Osteocyte (in vitro differentiated cells): ENCODE measurements around the gene TMEM120A. TPM values are rescaled to one million over a fixed set of nuclear protein-coding genes. Genes with fewer than 3 reads are reported as not detected.

Source experiments
- DNase-seq: peaks from one replicate; pipeline ENCODE4 v3.0.0; 2021; ENCODE audit warnings: mixed read lengths; ENCODE audit not compliant: unreplicated experiment; ENCODE audit errors: extremely low spot score
- H3K27ac Mint-ChIP-seq: one replicate; pipeline ENCODE4 v1.8.0; 2021; ENCODE audit warnings: mild to moderate bottlenecking, mixed read lengths; ENCODE audit not compliant: unreplicated experiment
- H3K27me3 Mint-ChIP-seq: one replicate; pipeline ENCODE4 v1.8.0; 2021; ENCODE audit warnings: mixed read lengths; ENCODE audit not compliant: unreplicated experiment
- H3K36me3 Mint-ChIP-seq: one replicate; pipeline ENCODE4 v1.8.0; 2021; ENCODE audit warnings: mixed read lengths; ENCODE audit not compliant: unreplicated experiment
- H3K4me1 Mint-ChIP-seq: one replicate; pipeline ENCODE4 v1.8.0; 2021; ENCODE audit warnings: mixed read lengths; ENCODE audit not compliant: unreplicated experiment
- H3K4me3 Mint-ChIP-seq: one replicate; pipeline ENCODE4 v1.8.0; 2021; ENCODE audit warnings: mild to moderate bottlenecking, moderate library complexity, mixed read lengths; ENCODE audit not compliant: unreplicated experiment
- H3K9me3 Mint-ChIP-seq: one replicate; pipeline ENCODE4 v1.8.0; 2021; ENCODE audit warnings: mixed read lengths; ENCODE audit not compliant: unreplicated experiment
- total RNA-seq: library from RNA; stranded (reverse); gene quantifications from 2 replicates; pipeline ENCODE4 v1.2.1, GENCODE V29; 2021
- TF ChIP-seq, protein P1 (sequence below): fragments of 200-600 bp; sonication (generic); IDR thresholded peaks from 2 replicates; pipeline ENCODE4 v1.5.0; 2021; ENCODE audit warnings: antibody characterized with exemption, mild to moderate bottlenecking, moderate library complexity

TMEM120A gene
- total RNA-seq, 1 donor from 2014 or later, result 37.6 TPM

DNA sequence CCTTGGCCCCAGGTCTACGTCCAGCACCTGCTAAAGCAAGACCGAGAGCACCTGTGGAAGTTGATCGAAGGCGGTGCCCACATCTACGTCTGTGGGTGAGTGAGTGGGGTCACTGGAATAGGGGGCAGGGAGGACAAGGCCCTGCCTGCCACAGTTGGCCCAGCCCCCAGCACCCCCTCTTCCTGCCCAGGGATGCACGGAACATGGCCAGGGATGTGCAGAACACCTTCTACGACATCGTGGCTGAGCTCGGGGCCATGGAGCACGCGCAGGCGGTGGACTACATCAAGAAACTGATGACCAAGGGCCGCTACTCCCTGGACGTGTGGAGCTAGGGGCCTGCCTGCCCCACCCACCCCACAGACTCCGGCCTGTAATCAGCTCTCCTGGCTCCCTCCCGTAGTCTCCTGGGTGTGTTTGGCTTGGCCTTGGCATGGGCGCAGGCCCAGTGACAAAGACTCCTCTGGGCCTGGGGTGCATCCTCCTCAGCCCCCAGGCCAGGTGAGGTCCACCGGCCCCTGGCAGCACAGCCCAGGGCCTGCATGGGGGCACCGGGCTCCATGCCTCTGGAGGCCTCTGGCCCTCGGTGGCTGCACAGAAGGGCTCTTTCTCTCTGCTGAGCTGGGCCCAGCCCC is 8.1 kb downstream of the TMEM120A start:
- Mint-ChIP-seq H3K27ac (no peak overlapping the region), H3K36me3 (peaks cover 8% of the 10 kb centered on the region), H3K27me3 (no peaks in the 10 kb centered on the region), H3K4me3 (no peak overlapping the region), H3K9me3 (no peaks in the 10 kb centered on the region), H3K4me1 (peaks cover 10% of the 10 kb centered on the region)
- DNase-seq, result no peak
- TF ChIP-seq, protein P1, sequence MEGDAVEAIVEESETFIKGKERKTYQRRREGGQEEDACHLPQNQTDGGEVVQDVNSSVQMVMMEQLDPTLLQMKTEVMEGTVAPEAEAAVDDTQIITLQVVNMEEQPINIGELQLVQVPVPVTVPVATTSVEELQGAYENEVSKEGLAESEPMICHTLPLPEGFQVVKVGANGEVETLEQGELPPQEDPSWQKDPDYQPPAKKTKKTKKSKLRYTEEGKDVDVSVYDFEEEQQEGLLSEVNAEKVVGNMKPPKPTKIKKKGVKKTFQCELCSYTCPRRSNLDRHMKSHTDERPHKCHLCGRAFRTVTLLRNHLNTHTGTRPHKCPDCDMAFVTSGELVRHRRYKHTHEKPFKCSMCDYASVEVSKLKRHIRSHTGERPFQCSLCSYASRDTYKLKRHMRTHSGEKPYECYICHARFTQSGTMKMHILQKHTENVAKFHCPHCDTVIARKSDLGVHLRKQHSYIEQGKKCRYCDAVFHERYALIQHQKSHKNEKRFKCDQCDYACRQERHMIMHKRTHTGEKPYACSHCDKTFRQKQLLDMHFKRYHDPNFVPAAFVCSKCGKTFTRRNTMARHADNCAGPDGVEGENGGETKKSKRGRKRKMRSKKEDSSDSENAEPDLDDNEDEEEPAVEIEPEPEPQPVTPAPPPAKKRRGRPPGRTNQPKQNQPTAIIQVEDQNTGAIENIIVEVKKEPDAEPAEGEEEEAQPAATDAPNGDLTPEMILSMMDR, result no peak

DNA sequence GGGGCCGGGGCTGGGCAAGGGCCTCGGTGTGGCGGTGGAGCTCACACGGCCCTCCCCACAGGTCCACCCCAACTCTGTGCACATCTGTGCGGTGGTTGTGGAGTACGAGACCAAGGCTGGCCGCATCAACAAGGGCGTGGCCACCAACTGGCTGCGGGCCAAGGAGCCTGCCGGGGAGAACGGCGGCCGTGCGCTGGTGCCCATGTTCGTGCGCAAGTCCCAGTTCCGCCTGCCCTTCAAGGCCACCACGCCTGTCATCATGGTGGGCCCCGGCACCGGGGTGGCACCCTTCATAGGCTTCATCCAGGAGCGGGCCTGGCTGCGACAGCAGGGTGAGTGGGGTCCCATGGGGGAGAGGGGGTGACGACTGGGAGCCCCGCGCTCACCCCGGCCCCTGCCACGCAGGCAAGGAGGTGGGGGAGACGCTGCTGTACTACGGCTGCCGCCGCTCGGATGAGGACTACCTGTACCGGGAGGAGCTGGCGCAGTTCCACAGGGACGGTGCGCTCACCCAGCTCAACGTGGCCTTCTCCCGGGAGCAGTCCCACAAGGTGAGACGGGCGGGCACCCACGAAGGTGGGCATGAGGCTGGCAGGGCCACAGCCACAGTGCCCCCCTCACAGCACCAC is 8.8 kb downstream of the TMEM120A start:
- Mint-ChIP-seq H3K4me1 (peaks cover 5% of the 10 kb centered on the region), H3K27me3 (no peaks in the 10 kb centered on the region), H3K36me3 (peaks cover 8% of the 10 kb centered on the region), H3K4me3 (no peak overlapping the region), H3K9me3 (no peaks in the 10 kb centered on the region), H3K27ac (no peak overlapping the region)
- TF ChIP-seq, protein P1, result no peak
- no peak for DNase-seq

DNA sequence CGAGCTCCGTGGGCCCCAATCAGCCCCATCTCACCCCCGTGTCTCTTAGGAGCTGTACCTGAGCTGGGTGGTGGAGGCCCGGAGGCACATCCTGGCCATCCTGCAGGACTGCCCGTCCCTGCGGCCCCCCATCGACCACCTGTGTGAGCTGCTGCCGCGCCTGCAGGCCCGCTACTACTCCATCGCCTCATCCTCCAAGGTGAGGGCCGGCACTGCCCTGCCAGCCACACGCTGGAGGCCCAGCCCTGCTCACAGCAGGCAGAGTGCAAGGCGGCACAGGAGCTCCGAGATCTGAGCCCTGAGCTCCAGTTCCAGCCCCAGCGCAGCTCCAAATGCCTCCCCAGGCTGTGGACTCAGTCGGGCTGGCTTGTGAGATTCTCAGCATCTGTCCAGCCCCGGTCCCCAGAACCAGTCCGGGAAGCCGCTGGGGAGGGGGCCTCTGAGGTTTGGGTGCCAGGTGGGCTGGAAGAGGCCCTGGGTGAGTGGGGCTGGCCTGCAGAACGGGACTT is 9.3 kb downstream of the TMEM120A start:
- Mint-ChIP-seq H3K9me3 (no peaks in the 10 kb centered on the region), H3K4me3 (no peak overlapping the region), H3K36me3 (peaks cover 9% of the 10 kb centered on the region), H3K27ac (no peak overlapping the region), H3K27me3 (no peaks in the 10 kb centered on the region), H3K4me1 (peaks cover 5% of the 10 kb centered on the region)
- TF ChIP-seq, protein P1, result no peak
- no peak for DNase-seq

DNA sequence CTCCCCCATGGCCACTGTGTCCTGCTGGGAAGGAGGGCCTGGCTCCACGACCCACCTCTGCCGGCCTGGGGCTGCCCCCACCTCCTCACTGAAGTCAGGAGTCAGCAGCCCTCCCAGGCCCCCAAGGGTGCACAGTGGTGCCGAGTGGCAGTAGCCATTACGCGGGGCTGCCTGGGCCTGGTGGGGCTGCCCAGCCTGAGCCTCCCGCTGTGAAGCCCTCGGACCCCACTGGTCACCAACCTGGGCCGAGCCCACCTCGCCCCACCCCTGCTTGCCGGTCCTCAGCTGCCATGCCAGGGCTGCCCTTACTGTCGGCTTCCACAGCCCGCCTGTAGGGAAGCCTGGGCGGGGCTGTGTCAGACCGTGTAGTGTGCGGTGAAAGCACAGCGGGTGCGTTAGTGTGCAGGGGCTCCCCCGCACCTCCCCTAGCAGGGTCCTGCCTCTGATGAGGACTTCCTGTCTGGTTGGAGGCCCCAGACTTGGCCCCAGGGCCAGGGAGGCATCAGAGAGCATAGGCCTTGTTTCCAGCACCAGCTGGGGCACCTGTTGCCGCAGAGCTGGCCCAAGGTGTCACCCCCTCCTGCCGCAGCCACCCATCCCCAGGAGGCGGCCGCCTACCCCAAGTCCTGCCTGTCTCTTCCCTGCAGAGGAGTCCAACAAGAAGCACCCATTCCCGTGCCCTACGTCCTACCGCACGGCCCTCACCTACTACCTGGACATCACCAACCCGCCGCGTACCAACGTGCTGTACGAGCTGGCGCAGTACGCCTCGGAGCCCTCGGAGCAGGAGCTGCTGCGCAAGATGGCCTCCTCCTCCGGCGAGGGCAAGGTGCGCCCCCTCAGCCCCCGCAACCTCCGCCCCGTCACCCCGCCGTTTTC is 10.0 kb downstream of the TMEM120A start:
- H3K9me3 Mint-ChIP-seq, result no peaks in the 10 kb centered on the region
- H3K36me3 Mint-ChIP-seq, result peaks cover 12% of the 10 kb centered on the region
- H3K4me3 Mint-ChIP-seq, result no peak overlapping the region
- no peaks in the 10 kb centered on the region for H3K27me3 Mint-ChIP-seq
- H3K4me1 Mint-ChIP-seq, result no peaks in the 10 kb centered on the region
- no peak overlapping the region for H3K27ac Mint-ChIP-seq
- TF ChIP-seq, protein P1, result no peak
- DNase-seq, result no peak
